GM21423 (cell line): Measurements from ENCODE around the gene PRKCSH.
A peak's percentile ranks its signal among the peaks of the same experiment; 100 is the strongest.
"Not testable (repeated sequence)": the region's sequence is repeated elsewhere in the genome, so short reads cannot be mapped to it uniquely, and the experiment has no call there.

Experiments used
- ATAC-seq: cut with Tn5 transposase; IDR thresholded peaks from one replicate; pipeline ENCODE4 v1.9.1; 2021; ENCODE audit warnings: mild to moderate bottlenecking, moderate library complexity; ENCODE audit not compliant: unreplicated experiment

The PRKCSH gene

GRCh38 chr19:11435057-11435832 lies at the start of gene PRKCSH, which contains the start of gene ODAD3:
TSS of gene PRKCSH (plus strand) at chr19:11435635. CDS start at chr19:11436118, 483 bp downstream.
TSS of gene ODAD3 (minus strand) at chr19:11435121. CDS start at chr19:11435016, 105 bp downstream.
- peak; percentile 89 for ATAC-seq

GRCh38 chr19:11387162-11388034 lies 48.0 kb upstream of the PRKCSH start:
- ATAC-seq, result no peak

GRCh38 chr19:11390359-11390758 lies 45.1 kb upstream of the PRKCSH start:
- no peak for ATAC-seq

GRCh38 chr19:11390933-11391680 lies 44.3 kb upstream of the PRKCSH start:
- ATAC-seq, result no peak

GRCh38 chr19:11397089-11397610 lies 38.3 kb upstream of the PRKCSH start:
- ATAC-seq, result no peak

GRCh38 chr19:11399667-11400066 lies 35.8 kb upstream of the PRKCSH start:
- ATAC-seq, result no peak

GRCh38 chr19:11400798-11401197 lies 34.6 kb upstream of the PRKCSH start:
- ATAC-seq, result no peak

- no peak for ATAC-seq
These were observed 33.5 kb upstream of the PRKCSH start for GRCh38 chr19:11401808-11402543.

GRCh38 chr19:11404588-11405222 lies 30.7 kb upstream of the PRKCSH start:
- ATAC-seq, result no peak

- ATAC-seq, result no peak
These were observed 29.4 kb upstream of the PRKCSH start for GRCh38 chr19:11405846-11406643.

GRCh38 chr19:11406703-11407236 lies 28.7 kb upstream of the PRKCSH start:
- not testable (repeated sequence) for ATAC-seq

GRCh38 chr19:11408591-11408990 lies 26.8 kb upstream of the PRKCSH start:
- no peak for ATAC-seq

- no peak for ATAC-seq
These were observed 24.8 kb upstream of the PRKCSH start for GRCh38 chr19:11410682-11411081.

- no peak for ATAC-seq
These were observed 20.9 kb upstream of the PRKCSH start for GRCh38 chr19:11414544-11414943.

GRCh38 chr19:11416346-11417052 lies 18.9 kb upstream of the PRKCSH start:
- ATAC-seq, result no peak

GRCh38 chr19:11418094-11418548 lies 17.3 kb upstream of the PRKCSH start:
- no peak for ATAC-seq

GRCh38 chr19:11418549-11419506 lies 16.6 kb upstream of the PRKCSH start, which contains the start of gene RGL3:
TSS of gene RGL3 (minus strand) at chr19:11419314. CDS start at chr19:11419278, 36 bp downstream.
- no peak for ATAC-seq
